Gastroesophageal sphincter (tissue), 4 donors: ENCODE results near the gene ADD1. TPM values are rescaled to one million over a fixed set of nuclear protein-coding genes. Genes with fewer than 3 reads are reported as not detected.

ENCODE experiments used
- ATAC-seq: fragments of 150-250 bp; one replicate; pipeline ENCODE4 v1.9.1; 2016; ENCODE audit warnings: mild to moderate bottlenecking, moderate library complexity
- H3K27ac ChIP-seq, 4 donors: fragments of 200-600 bp; sonication (generic) in 3 of 4; 1 replicate in 3 of 4; 2 replicates in 1 of 4; pipeline ENCODE4 v1.5.1; 2016 to 2019
- H3K27me3 ChIP-seq: fragments of 200-600 bp; sonication (generic); one replicate; pipeline ENCODE4 v1.5.1; 2019
- H3K36me3 ChIP-seq, 2 donors: fragments of 200-600 bp; sonication (generic); one replicate each; pipeline ENCODE4 v1.5.1; 2019; ENCODE audit warnings: control low read depth in 1 of 2
- H3K4me1 ChIP-seq, 3 donors: fragments of 200-600 bp; sonication (generic); 1 replicate in 2 of 3; 2 replicates in 1 of 3; pipeline ENCODE4 v1.5.1; 2016 to 2019; ENCODE audit warnings: control low read depth in 2 of 3
- H3K4me3 ChIP-seq, 2 donors: fragments of 200-600 bp; sonication (generic); one replicate each; pipeline ENCODE4 v1.5.1; 2019; ENCODE audit warnings: mild to moderate bottlenecking in 1 of 2, moderate library complexity in 1 of 2
- H3K9me3 ChIP-seq, 3 donors: fragments of 200-600 bp; sonication (generic); one replicate each; pipeline ENCODE4 v1.5.1; 2017 to 2019; ENCODE audit warnings: control low read depth in 2 of 3
- EP300 ChIP-seq: sonication (generic); formaldehyde crosslinking; IDR thresholded peaks from one replicate; pipeline ENCODE4 v1.6.1; 2017; ENCODE audit warnings: antibody characterized with exemption, mild to moderate bottlenecking
- POLR2A ChIP-seq, 2 donors: fragments of 450-650 bp; IDR thresholded peaks; one replicate each; pipeline ENCODE4 v1.6.1; 2017; ENCODE audit warnings: antibody characterized with exemption in 2 of 2, mild to moderate bottlenecking in 2 of 2, moderate library complexity in 1 of 2
- POLR2AphosphoS5 ChIP-seq: sonication (generic); formaldehyde crosslinking; IDR thresholded peaks from one replicate; pipeline ENCODE4 v1.6.1; 2017; ENCODE audit warnings: antibody characterized with exemption
- WGBS, 2 donors: methylation state at CpG; one replicate each; pipeline ENCODE4 v1.1.5; 2018; ENCODE audit warnings: low coverage in 1 of 2; 5-methylcytosine and 5-hydroxymethylcytosine counted together
- total RNA-seq, 4 donors: library from RNA; depleted of rRNA; stranded (reverse); fragments of >200 nt; gene quantifications; one replicate each; pipeline ENCODE4 v1.1.0, GENCODE V29; 2016
- TF ChIP-seq, protein P1 (sequence below), 4 experiments: fragments of 200-600 bp in 2 of 4; fragments of 450-650 bp in 2 of 4; sonication (generic) in 1 of 4; IDR thresholded peaks; one replicate each; pipeline ENCODE4 v1.5.1; 2017 to 2019; ENCODE audit warnings: antibody characterized with exemption in 4 of 4, mild to moderate bottlenecking in 2 of 4, moderate library complexity in 2 of 4

The ADD1 gene
- total RNA-seq, 4 donors from 2014 or later, result 230 to 384 (median 297) TPM

DNA sequence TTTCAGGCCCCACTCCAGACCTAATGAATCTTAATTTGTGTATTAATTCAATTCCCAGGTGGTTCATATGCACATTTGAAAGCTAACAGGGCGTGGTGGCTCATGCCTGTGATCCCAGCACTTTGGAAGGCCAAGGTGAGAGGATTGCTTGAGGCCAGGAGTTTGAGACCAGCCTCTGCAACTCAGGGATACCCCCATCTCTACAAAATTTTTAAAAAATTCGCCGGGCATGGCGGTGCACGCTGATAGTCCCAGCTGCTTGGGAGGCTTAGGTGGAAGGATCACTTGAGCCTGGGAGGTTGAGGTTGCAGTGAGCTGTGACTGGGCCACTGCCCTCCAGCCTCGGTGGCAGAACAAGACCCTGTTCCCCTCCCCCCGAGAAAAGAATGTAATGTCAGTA is 31.2 kb downstream of the ADD1 start:
- Histone ChIP-seq H3K36me3 (peaks cover 0 to 35% of the 10 kb centered on the region in 2 donors), H3K4me3 (no peak overlapping the region), H3K4me1 (peaks cover 3 to 85% (median 20%) of the 10 kb centered on the region in 3 donors), H3K27ac (no peak overlapping the region), H3K9me3 (no peaks in the 10 kb centered on the region), H3K27me3 (no peaks in the 10 kb centered on the region)
- TF ChIP-seq POLR2AphosphoS5, result no peak
- no peak for TF ChIP-seq POLR2A (IDR thresholded peaks at IDR 0.05)
- no peak for TF ChIP-seq EP300
- TF ChIP-seq, protein P1, sequence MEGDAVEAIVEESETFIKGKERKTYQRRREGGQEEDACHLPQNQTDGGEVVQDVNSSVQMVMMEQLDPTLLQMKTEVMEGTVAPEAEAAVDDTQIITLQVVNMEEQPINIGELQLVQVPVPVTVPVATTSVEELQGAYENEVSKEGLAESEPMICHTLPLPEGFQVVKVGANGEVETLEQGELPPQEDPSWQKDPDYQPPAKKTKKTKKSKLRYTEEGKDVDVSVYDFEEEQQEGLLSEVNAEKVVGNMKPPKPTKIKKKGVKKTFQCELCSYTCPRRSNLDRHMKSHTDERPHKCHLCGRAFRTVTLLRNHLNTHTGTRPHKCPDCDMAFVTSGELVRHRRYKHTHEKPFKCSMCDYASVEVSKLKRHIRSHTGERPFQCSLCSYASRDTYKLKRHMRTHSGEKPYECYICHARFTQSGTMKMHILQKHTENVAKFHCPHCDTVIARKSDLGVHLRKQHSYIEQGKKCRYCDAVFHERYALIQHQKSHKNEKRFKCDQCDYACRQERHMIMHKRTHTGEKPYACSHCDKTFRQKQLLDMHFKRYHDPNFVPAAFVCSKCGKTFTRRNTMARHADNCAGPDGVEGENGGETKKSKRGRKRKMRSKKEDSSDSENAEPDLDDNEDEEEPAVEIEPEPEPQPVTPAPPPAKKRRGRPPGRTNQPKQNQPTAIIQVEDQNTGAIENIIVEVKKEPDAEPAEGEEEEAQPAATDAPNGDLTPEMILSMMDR (IDR thresholded peaks at IDR 0.05), result no peak
- 85 to 91% methylated on average over 2 to 5 of the region's 7 CpGs for WGBS, 2 donors
- no peak for ATAC-seq

DNA sequence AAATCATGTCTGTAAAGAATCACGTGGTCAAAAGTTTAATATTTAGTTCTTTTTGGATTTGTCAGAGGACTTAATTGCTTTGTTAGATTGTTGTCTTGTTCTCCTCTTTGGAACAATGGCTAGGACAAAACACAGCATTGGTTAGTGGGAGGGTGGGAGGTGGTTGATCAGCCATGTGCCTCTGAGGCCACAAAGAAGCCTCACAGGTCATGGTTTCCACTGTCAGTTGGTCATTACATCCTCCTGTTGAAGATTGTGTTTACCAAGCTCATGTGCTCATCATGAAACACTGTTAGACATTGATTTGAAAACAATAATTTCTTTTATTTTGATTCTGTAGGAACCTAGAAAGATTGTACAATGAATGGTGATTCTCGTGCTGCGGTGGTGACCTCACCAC is 31.9 kb downstream of the ADD1 start:
- Histone ChIP-seq H3K27ac (no peak overlapping the region), H3K9me3 (no peaks in the 10 kb centered on the region), H3K36me3 (peaks cover 0 to 38% of the 10 kb centered on the region in 2 donors), H3K4me1 (peaks cover 0 to 78% (median 13%) of the 10 kb centered on the region in 3 donors), H3K27me3 (no peaks in the 10 kb centered on the region), H3K4me3 (no peak overlapping the region)
- WGBS, 2 donors, result 74 to 85% methylated on average over 3 of the region's 3 CpGs
- ATAC-seq, result no peak
- TF ChIP-seq POLR2AphosphoS5, result no peak
- TF ChIP-seq POLR2A (IDR thresholded peaks at IDR 0.05), result no peak
- no peak for TF ChIP-seq EP300
- TF ChIP-seq, protein P1 (IDR thresholded peaks at IDR 0.05), result no peak

DNA sequence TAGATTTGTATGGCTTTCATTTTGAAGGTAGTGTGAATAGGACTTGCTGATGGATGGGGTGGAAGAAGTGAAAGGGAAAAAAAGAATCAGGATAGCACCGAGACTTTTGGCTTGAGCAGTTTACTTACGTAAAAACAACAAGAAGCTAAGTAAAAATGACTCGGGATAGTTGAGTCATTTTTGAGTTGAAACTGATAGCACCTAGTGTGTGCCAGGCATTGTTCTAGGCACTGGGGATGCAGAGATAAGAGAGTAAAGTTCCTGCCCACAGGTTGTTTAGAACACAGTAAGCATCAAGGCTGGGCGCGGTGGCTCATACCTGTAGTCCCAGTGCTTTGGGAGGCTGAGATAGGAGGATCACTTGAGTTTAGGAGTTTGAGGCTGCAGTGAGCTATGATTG is 34.7 kb downstream of the ADD1 start:
- 79% methylated on average over 5 of the region's 5 CpGs; no CpG with 5 or more reads in 1 of the 2 donors for WGBS, 2 donors
- Histone ChIP-seq H3K27me3 (no peaks in the 10 kb centered on the region), H3K36me3 (peaks cover 0 to 55% of the 10 kb centered on the region in 2 donors), H3K4me3 (no peak overlapping the region), H3K27ac (no peak overlapping the region), H3K9me3 (no peaks in the 10 kb centered on the region), H3K4me1 (peaks cover 0 to 52% (median 8%) of the 10 kb centered on the region in 3 donors)
- TF ChIP-seq POLR2AphosphoS5, result no peak
- TF ChIP-seq EP300, result no peak
- TF ChIP-seq, protein P1 (IDR thresholded peaks at IDR 0.05), result no peak
- TF ChIP-seq POLR2A (IDR thresholded peaks at IDR 0.05), result no peak
- ATAC-seq, result no peak

DNA sequence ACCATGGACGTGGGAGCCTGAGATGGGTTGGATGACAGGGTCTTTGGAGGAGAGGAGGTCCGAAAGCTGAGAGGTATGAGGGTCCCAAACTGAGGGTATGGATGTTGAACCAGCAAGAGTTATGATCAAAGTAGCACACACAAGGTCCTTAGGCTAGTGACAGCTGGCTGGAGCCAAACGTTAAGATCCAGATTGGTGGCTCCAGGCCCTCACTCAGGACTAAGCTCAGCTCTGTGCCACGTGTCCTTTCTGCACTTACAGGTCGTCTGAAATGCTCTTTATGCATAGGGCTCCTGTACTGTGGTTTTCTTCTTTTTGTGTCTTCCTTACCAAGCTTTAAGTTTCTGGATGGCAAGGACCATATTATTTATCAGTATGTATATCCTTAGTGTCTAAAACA is 35.4 kb downstream of the ADD1 start:
- Histone ChIP-seq H3K27ac (no peak overlapping the region), H3K4me1 (peaks cover 0 to 45% (median 3%) of the 10 kb centered on the region in 3 donors), H3K9me3 (no peaks in the 10 kb centered on the region), H3K27me3 (no peaks in the 10 kb centered on the region), H3K36me3 (peaks cover 0 to 62% of the 10 kb centered on the region in 2 donors), H3K4me3 (no peak overlapping the region)
- no peak for ATAC-seq
- TF ChIP-seq POLR2A (IDR thresholded peaks at IDR 0.05) (no peak), EP300 (no peak), POLR2AphosphoS5 (no peak)
- TF ChIP-seq, protein P1 (IDR thresholded peaks at IDR 0.05), result no peak
- 74 to 79% methylated on average over 5 of the region's 5 CpGs for WGBS, 2 donors

DNA sequence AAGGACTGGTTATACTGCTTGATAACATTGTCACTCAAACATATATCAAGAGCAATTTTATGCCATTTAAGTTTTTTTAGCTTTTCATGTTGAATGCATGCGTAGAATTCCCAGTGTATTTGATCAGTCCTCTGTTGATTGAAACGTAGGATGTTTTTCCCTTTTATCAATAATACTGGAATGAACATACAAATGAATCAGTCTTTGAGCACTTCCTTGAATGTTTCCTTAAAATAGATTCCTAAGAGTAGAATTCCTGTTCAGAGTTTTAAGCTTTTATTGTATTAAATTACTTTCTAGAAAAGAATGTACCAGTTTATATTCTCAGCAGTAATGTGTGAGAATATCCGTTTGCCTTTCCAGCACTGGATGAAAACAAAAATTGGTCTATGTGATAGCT is 37.8 kb downstream of the ADD1 start:
- ATAC-seq, result no peak
- TF ChIP-seq EP300 (no peak), POLR2AphosphoS5 (no peak), POLR2A (IDR thresholded peaks at IDR 0.05) (no peak)
- TF ChIP-seq, protein P1 (IDR thresholded peaks at IDR 0.05), result no peak
- H3K9me3 ChIP-seq, result no peaks in the 10 kb centered on the region
- H3K4me1 ChIP-seq, result peaks cover 0 to 24% (median 0%) of the 10 kb centered on the region in 3 donors
- no peak overlapping the region for H3K27ac ChIP-seq
- no peak overlapping the region for H3K4me3 ChIP-seq
- 64 to 73% methylated on average over 3 of the region's 3 CpGs for WGBS, 2 donors
- peaks cover 0 to 78% of the 10 kb centered on the region in 2 donors for H3K36me3 ChIP-seq
- no peaks in the 10 kb centered on the region for H3K27me3 ChIP-seq
